Fibroblast of lung (primary cell): Measurements from ENCODE around the gene MYLK. TPM values are rescaled to one million over a fixed set of nuclear protein-coding genes. Genes with fewer than 3 reads are reported as not detected.

Experiments
- DNase-seq, 2 donors: peaks; one replicate each; pipeline versions ENCODE4 v3.0.0 to v3.0.0-alpha.2; 2010; ENCODE audit warnings: low read depth in 2 of 2
- H2AFZ ChIP-seq: 2 replicates; pipeline ENCODE4 v1.5.1; 2012; ENCODE audit warnings: low read length, control low read depth, inconsistent platforms
- H3K27ac ChIP-seq: 2 replicates; pipeline ENCODE4 v1.5.1; 2011; ENCODE audit warnings: low read length, control low read depth; ENCODE audit not compliant: insufficient read depth
- H3K27me3 ChIP-seq: 2 replicates; pipeline ENCODE4 v1.5.1; 2011; ENCODE audit warnings: mild to moderate bottlenecking, low read length; ENCODE audit not compliant: control insufficient read depth, insufficient read depth
- H3K36me3 ChIP-seq: 2 replicates; pipeline ENCODE4 v1.5.1; 2011; ENCODE audit warnings: low read length; ENCODE audit not compliant: control insufficient read depth, insufficient read depth
- H3K4me1 ChIP-seq: 2 replicates; pipeline ENCODE4 v1.5.1; 2011; ENCODE audit warnings: low read length; ENCODE audit not compliant: control insufficient read depth, insufficient read depth; ENCODE audit errors: extremely low read depth
- H3K4me2 ChIP-seq: 2 replicates; pipeline ENCODE4 v1.5.1; 2011; ENCODE audit warnings: low read length, control low read depth; ENCODE audit not compliant: insufficient read depth; ENCODE audit errors: extremely low read depth
- H3K4me3 ChIP-seq, 4 experiments: fragments of 200-600 bp in 1 of 4; sonication (generic) in 1 of 4; replicated peaks in 1 of 4; 2 replicates each; pipeline ENCODE4 v1.5.1; 2011 to 2016; ENCODE audit warnings: low read length in 4 of 4, low read depth in 3 of 4, mild to moderate bottlenecking in 3 of 4, control low read depth in 2 of 4, inconsistent platforms in 1 of 4, mixed read lengths in 1 of 4; ENCODE audit not compliant: insufficient read depth in 1 of 4; ENCODE audit errors: control extremely low read depth in 1 of 4
- H3K79me2 ChIP-seq: 2 replicates; pipeline ENCODE4 v1.5.1; 2012; ENCODE audit warnings: mild to moderate bottlenecking, low read length, inconsistent platforms; ENCODE audit not compliant: control insufficient read depth, insufficient read depth
- H3K9ac ChIP-seq: 2 replicates; pipeline ENCODE4 v1.5.1; 2011; ENCODE audit warnings: mild to moderate bottlenecking, low read length, control low read depth; ENCODE audit not compliant: insufficient read depth
- H3K9me3 ChIP-seq: 2 replicates; pipeline ENCODE4 v1.5.1; 2012; ENCODE audit warnings: low read depth, low read length; ENCODE audit not compliant: control insufficient read depth, insufficient read depth
- H4K20me1 ChIP-seq: 2 replicates; pipeline ENCODE4 v1.5.1; 2011; ENCODE audit warnings: low read length; ENCODE audit not compliant: control insufficient read depth, insufficient read depth; ENCODE audit errors: extremely low read depth
- CTCF ChIP-seq, 2 donors: IDR thresholded peaks in 1 of 2; conservative IDR thresholded peaks in 1 of 2; 1 replicate in 1 of 2; 2 replicates in 1 of 2; pipeline ENCODE4 v1.5.1; 2011 to 2012; ENCODE audit warnings: low read length in 2 of 2, control low read depth in 1 of 2, inconsistent platforms in 1 of 2, low read depth in 1 of 2, mild to moderate bottlenecking in 1 of 2
- EZH2 ChIP-seq: IDR thresholded peaks from 2 replicates; pipeline ENCODE4 v1.5.1; 2012; ENCODE audit warnings: low read length, control low read depth, mild to moderate bottlenecking; ENCODE audit errors: missing control alignments
- polyA plus RNA-seq, 2 donors: library from polyadenylated mRNA; depleted of rRNA in 1 of 2; stranded (reverse) in 1 of 2; unstranded in 1 of 2; fragments of >200 nt; gene quantifications; 2 replicates each; pipeline ENCODE4 v1.2.1, GENCODE V29; 2011 to 2012; ENCODE audit warnings: missing spikeins in 1 of 2
- total RNA-seq: library from RNA; depleted of rRNA; stranded (reverse); fragments of >200 nt; gene quantifications from 2 replicates; pipeline ENCODE4 v1.2.1, GENCODE V29; 2014

Gene MYLK
- total and polyA plus RNA-seq, 2 donors (not counting 1 experiment from before 2014, with no cell fraction given), result 918 to 941 TPM

DNA sequence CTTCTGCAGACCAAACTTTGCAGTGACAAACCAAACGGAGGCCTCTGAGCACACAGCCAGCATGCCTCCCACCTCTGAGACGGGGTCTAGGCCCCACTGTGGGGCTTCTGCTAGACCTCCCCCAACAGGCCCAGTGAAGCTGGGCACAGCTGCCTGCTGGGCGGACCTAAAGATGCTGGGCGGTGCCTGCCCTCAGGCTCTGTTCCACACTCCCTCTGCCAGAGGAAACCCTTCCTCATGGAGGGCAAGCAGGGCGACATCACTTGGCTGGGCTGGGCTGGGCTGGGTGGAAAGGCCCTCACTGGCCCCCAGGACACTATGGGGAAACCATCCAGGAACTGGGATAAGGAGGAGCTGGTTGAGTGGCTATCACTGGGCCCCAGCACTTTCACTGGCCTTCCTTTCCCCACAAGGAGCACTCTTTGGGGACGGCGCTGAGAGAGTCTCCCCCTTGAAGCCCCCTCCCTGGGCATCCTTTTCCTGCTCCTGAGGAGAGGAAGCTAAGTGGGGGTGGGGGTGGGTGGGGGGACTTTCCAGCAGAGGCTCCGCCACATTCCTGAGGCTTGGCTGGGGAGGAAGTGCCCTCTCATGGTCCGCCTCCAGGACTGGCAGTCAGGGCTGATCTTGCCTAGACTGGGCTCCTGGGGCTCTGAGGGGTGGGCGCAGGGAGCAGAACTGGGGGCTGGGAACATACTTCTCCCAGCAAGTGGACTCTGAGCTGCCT lies 201.2 kb downstream of the MYLK start:
- H4K20me1 ChIP-seq, result peaks cover 1% of the 10 kb centered on the region
- no peaks in the 10 kb centered on the region for H3K79me2 ChIP-seq
- H2AFZ ChIP-seq, result no peak overlapping the region
- H3K9me3 ChIP-seq, result no peaks in the 10 kb centered on the region
- no peak overlapping the region for H3K4me3 ChIP-seq
- TF ChIP-seq CTCF (conservative IDR thresholded peaks at IDR 0.05 in 1 of 2, IDR thresholded peaks at IDR 0.05 in 1 of 2; ENCODE audit: low read depth in 1 of 2, low read length in 2 of 2) (no peak), EZH2 (no peak)
- H3K36me3 ChIP-seq, result peaks cover 31% of the 10 kb centered on the region
- DNase-seq, result no peak
- H3K4me1 ChIP-seq, result peaks cover 19% of the 10 kb centered on the region
- no peaks in the 10 kb centered on the region for H3K27me3 ChIP-seq
- no peak overlapping the region for H3K4me2 ChIP-seq
- no peak overlapping the region for H3K27ac ChIP-seq
- no peak overlapping the region for H3K9ac ChIP-seq

- Histone ChIP-seq H3K36me3 (peaks cover 31% of the 10 kb centered on the region), H3K27ac (no peak overlapping the region)
Observed at GRCh38 chr3:123682302-123682701, 201.8 kb downstream of the MYLK start.

More at GRCh38 chr3:123682302-123682701, 201.8 kb downstream of the MYLK start:
- Histone ChIP-seq H3K4me1 (peaks cover 16% of the 10 kb centered on the region), H4K20me1 (peaks cover 5% of the 10 kb centered on the region), H3K4me3 (no peak overlapping the region), H3K9me3 (no peaks in the 10 kb centered on the region), H3K4me2 (no peak overlapping the region), H2AFZ (no peak overlapping the region), H3K27me3 (no peaks in the 10 kb centered on the region), H3K9ac (no peak overlapping the region), H3K79me2 (no peaks in the 10 kb centered on the region)
- TF ChIP-seq CTCF (conservative IDR thresholded peaks at IDR 0.05 in 1 of 2, IDR thresholded peaks at IDR 0.05 in 1 of 2; ENCODE audit: low read depth in 1 of 2, low read length in 2 of 2), result no peak
- TF ChIP-seq EZH2, result no peak
- DNase-seq, result no peak
